ENCODE results near the gene CFDP1.
"Not testable (repeated sequence)": the region's sequence is repeated elsewhere in the genome, so short reads cannot be mapped to it uniquely, and the experiment has no call there.

The CFDP1 gene

GRCh38 chr16:75472908-75473877, 39.9 kb upstream of the CFDP1 start:
- peaks cover 59% of the 10 kb centered on the region for H3K36me3 ChIP-seq
- no peak overlapping the region for H3K4me2 ChIP-seq
- H4K20me1 ChIP-seq = peaks cover 22% of the 10 kb centered on the region; the same call in 1 of the 2 replicates
- no peaks in the 10 kb centered on the region for H3K27me3 ChIP-seq
- H3K4me3 ChIP-seq = no peak overlapping the region
- H3K9ac ChIP-seq = no peak overlapping the region
- no peaks in the 10 kb centered on the region for H3K9me3 ChIP-seq
- TF ChIP-seq Cebpa-rat (IDR thresholded peaks at IDR 0.05) = no peak
- peaks cover 8% of the 10 kb centered on the region; the same call in 1 of the 2 replicates for H3K4me1 ChIP-seq
- H3K27ac ChIP-seq = no peak overlapping the region

DNA sequence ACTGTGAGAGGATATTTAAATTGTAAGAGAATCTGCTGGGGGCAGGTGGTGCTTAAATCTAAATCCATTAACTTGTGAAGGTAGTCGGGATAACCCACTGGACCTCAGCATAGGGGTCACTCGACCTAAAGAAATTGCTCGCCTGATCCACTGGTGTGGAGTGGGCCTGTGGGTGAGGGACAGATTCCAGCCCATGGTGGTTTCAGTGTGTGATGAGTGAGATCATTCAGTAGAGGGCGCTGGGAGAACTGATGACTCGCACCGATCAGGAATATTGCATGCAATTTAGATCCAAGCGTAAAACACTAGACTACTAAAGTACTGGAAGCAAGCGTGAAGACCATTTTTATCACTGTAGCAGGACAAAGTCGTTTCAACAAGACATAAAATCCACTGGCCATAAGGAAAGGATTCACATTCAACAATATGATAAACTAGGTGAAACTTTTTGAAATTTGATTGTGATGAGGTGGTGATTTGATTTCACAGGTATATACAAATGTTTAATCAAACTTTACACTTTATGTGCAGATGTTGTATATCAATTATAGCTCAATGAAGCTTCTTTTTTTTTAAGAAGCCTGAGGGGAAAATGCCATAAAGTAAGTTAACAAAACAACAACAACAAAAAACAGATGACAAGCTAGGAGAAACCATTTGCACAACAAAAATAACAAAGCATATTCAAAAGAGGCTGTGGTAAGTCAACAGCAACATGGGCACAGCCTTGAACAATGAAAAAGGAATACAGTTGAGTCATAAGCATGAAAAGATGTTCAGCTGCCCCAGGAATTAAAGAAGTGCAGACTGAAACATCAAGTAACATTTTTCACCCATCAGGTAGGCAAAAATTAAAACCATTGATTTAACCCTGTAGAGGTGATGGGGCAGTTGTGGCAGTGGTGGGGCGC, 38.7 kb upstream of the CFDP1 start:
- H3K27ac ChIP-seq = no peak overlapping the region
- H3K4me3 ChIP-seq = no peak overlapping the region
- H3K9ac ChIP-seq = no peak overlapping the region
- peaks cover 10% of the 10 kb centered on the region; the same call in 1 of the 2 replicates for H4K20me1 ChIP-seq
- H3K4me1 ChIP-seq = peaks cover 9% of the 10 kb centered on the region; the same call in 1 of the 2 replicates
- no peak for TF ChIP-seq Cebpa-rat (IDR thresholded peaks at IDR 0.05)
- H3K27me3 ChIP-seq = no peaks in the 10 kb centered on the region
- peaks cover 46% of the 10 kb centered on the region for H3K36me3 ChIP-seq
- H3K9me3 ChIP-seq = no peaks in the 10 kb centered on the region
- no peak overlapping the region for H3K4me2 ChIP-seq

- Histone ChIP-seq H3K36me3 (no peaks in the 10 kb centered on the region), H3K9me3 (no peaks in the 10 kb centered on the region), H4K20me1 (peaks cover 24% of the 10 kb centered on the region), H3K4me3 (no peak overlapping the region), H3K27me3 (no peaks in the 10 kb centered on the region), H3K9ac (no peak overlapping the region), H3K4me2 (no peak overlapping the region), H3K4me1 (peaks cover 32% of the 10 kb centered on the region), H3K27ac (no peak overlapping the region)
- TF ChIP-seq Cebpa-rat (IDR thresholded peaks at IDR 0.05) = no peak
Observed at GRCh38 chr16:75466760-75467159, 33.5 kb upstream of the CFDP1 start.

- no peaks in the 10 kb centered on the region for H3K9me3 ChIP-seq
- H4K20me1 ChIP-seq = peaks cover 49% of the 10 kb centered on the region
- no peak for TF ChIP-seq Cebpa-rat (IDR thresholded peaks at IDR 0.05)
- H3K9ac ChIP-seq = peak within 1 kb of the TSS; percentile 90
- H3K4me1 ChIP-seq = peaks cover 46% of the 10 kb centered on the region
- peak within 1 kb of the TSS; percentile 90 for H3K4me2 ChIP-seq
- peak within 1 kb of the TSS; percentile 98 for H3K4me3 ChIP-seq
- H3K27me3 ChIP-seq = no peaks in the 10 kb centered on the region
- peak within 1 kb of the TSS; percentile 77 for H3K27ac ChIP-seq
- H3K36me3 ChIP-seq = peaks cover 21% of the 10 kb centered on the region
Observed at GRCh38 chr16:75464122-75464918, 31.0 kb upstream of the CFDP1 start, which contains the start of gene TMEM170A. Gene TMEM170A (minus strand): TSS chr16:75464689. CDS start chr16:75464600, 89 bp downstream.

GRCh38 chr16:75463389-75464121, 30.3 kb upstream of the CFDP1 start:
- Histone ChIP-seq H3K36me3 (peaks cover 24% of the 10 kb centered on the region), H3K27ac (peak overlapping the region; percentile 77), H3K4me3 (peak overlapping the region; percentile 98), H3K4me1 (peaks cover 45% of the 10 kb centered on the region), H3K4me2 (peak overlapping the region; percentile 90), H3K9ac (peak overlapping the region; percentile 90), H4K20me1 (peaks cover 56% of the 10 kb centered on the region)
- not testable (repeated sequence) for H3K27me3 ChIP-seq, H3K9me3 ChIP-seq

- Histone ChIP-seq H3K9me3 (no peaks in the 10 kb centered on the region), H3K9ac (no peak overlapping the region), H3K27me3 (no peaks in the 10 kb centered on the region), H3K4me1 (peaks cover 40% of the 10 kb centered on the region), H3K4me3 (peak overlapping the region; percentile 98), H3K27ac (no peak overlapping the region), H4K20me1 (peaks cover 64% of the 10 kb centered on the region), H3K36me3 (peaks cover 24% of the 10 kb centered on the region), H3K4me2 (peak overlapping the region; percentile 90)
- no peak for TF ChIP-seq Cebpa-rat (IDR thresholded peaks at IDR 0.05)
Observed at GRCh38 chr16:75462806-75463205, 29.5 kb upstream of the CFDP1 start.

DNA sequence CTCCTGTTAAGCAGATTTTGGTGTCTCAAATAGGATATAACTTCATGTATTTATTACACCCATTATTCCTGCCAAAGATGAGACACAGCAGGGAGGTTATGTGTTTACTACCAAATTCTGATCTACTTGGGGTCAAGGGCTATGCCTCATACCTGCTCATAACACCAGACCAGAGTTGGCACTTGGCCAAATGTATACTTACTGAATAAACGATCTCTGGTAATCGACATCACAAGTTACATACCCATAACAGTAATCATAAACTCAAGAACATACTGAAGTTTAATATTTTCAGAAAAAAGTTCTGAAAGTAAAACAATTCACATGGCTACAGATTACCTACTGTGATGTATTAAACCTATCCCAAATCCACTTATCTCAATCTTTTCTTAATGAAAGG, 28.3 kb upstream of the CFDP1 start:
- Histone ChIP-seq H3K9me3 (no peaks in the 10 kb centered on the region), H3K4me1 (peaks cover 50% of the 10 kb centered on the region), H3K9ac (no peak overlapping the region), H3K4me2 (peak overlapping the region; percentile 90; the same call in 1 of the 2 replicates), H3K27me3 (no peaks in the 10 kb centered on the region), H3K4me3 (no peak overlapping the region), H3K27ac (no peak overlapping the region), H4K20me1 (peaks cover 76% of the 10 kb centered on the region), H3K36me3 (peaks cover 33% of the 10 kb centered on the region)
- no peak for TF ChIP-seq Cebpa-rat (IDR thresholded peaks at IDR 0.05)

DNA sequence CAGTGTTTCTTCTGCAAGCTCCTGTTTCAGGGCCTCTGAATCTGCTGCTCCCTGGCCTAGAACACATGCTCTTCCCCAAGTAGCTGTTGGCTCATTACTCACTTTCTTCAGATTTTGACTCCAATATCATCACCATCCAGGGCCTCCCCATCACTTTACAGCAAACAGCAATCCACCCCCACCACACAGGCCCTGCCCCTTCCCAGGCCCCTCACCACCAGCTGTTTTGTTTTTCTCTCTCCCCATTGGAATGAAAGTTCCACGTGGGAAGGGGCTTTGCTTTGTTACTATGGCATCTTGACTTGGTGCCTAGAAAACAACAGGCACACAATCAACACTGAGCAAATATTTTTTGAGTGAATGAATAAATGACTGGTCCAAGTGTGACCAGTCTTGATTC, 27.1 kb upstream of the CFDP1 start:
- Histone ChIP-seq H3K36me3 (peaks cover 33% of the 10 kb centered on the region), H3K4me3 (no peak overlapping the region), H3K27me3 (no peaks in the 10 kb centered on the region), H3K9ac (no peak overlapping the region), H3K4me2 (no peak overlapping the region), H3K27ac (no peak overlapping the region), H3K9me3 (no peaks in the 10 kb centered on the region), H4K20me1 (peaks cover 87% of the 10 kb centered on the region), H3K4me1 (peaks cover 62% of the 10 kb centered on the region)
- TF ChIP-seq Cebpa-rat (IDR thresholded peaks at IDR 0.05) = no peak
